HFFc6 (cell line): ENCODE data around the gene NFKBIZ. TPM values are rescaled to one million over a fixed set of nuclear protein-coding genes. Genes with fewer than 3 reads are reported as not detected.
A peak's percentile ranks its signal among the peaks of the same experiment; 100 is the strongest.

Experiments used
- DNase-seq: peaks from one replicate; pipeline ENCODE4 v3.0.0-alpha.2; 2018
- H3K27ac Mint-ChIP-seq: 2 replicates; pipeline ENCODE4 v1.8.0; 2020; ENCODE audit warnings: mild to moderate bottlenecking, mixed read lengths
- H3K27me3 Mint-ChIP-seq: 2 replicates; pipeline ENCODE4 v1.8.0; 2021; ENCODE audit warnings: mild to moderate bottlenecking, moderate library complexity, mixed read lengths; ENCODE audit not compliant: insufficient read depth
- H3K36me3 Mint-ChIP-seq: 2 replicates; pipeline ENCODE4 v1.8.0; 2021; ENCODE audit warnings: low read depth, mixed read lengths
- H3K4me1 Mint-ChIP-seq: 2 replicates; pipeline ENCODE4 v1.8.0; 2020; ENCODE audit warnings: low read depth, mixed read lengths
- H3K4me3 Mint-ChIP-seq: 2 replicates; pipeline ENCODE4 v1.8.0; 2020; ENCODE audit warnings: mild to moderate bottlenecking, moderate library complexity, mixed read lengths
- H3K9me3 Mint-ChIP-seq: 2 replicates; pipeline ENCODE4 v1.8.0; 2020; ENCODE audit warnings: mild to moderate bottlenecking, mixed read lengths
- CTCF ChIP-seq: fragments of 200-600 bp; sonication (generic); IDR thresholded peaks from 2 replicates; pipeline ENCODE4 v1.5.0; 2021; ENCODE audit warnings: antibody characterized with exemption, mild to moderate bottlenecking
- total RNA-seq, 6 experiments: library from RNA; stranded (reverse); fragmentation: NEBNext Ultra II Directional; extraction: Animal tissue kit (Norgen Biotek cat#: 25700); gene quantifications; 2 replicates in 1 of 6; 3 replicates in 5 of 6; pipeline ENCODE4 v1.2.3, GENCODE V29; 2021

NFKBIZ gene
- total RNA-seq, 6 experiments from 2014 or later, result 51.1 to 64.2 (median 57.8) TPM

- peak; percentile 55 for DNase-seq
- Mint-ChIP-seq H3K4me3 (peak overlapping the region; percentile 43), H3K9me3 (no peaks in the 10 kb centered on the region), H3K4me1 (peaks cover 41% of the 10 kb centered on the region), H3K27ac (peak overlapping the region; percentile 77), H3K36me3 (no peaks in the 10 kb centered on the region), H3K27me3 (no peaks in the 10 kb centered on the region; the same call in 1 of the 2 replicates)
- no peak for TF ChIP-seq CTCF
Observed at GRCh38 chr3:101873619-101874018, 24.3 kb downstream of the NFKBIZ start.

GRCh38 chr3:101876142-101876541 lies 26.8 kb downstream of the NFKBIZ start:
- no peak overlapping the region for H3K27ac Mint-ChIP-seq
- no peak overlapping the region for H3K4me3 Mint-ChIP-seq
- no peak for DNase-seq
- no peak for TF ChIP-seq CTCF
- no peaks in the 10 kb centered on the region for H3K36me3 Mint-ChIP-seq
- peaks cover 20% of the 10 kb centered on the region for H3K4me1 Mint-ChIP-seq
- H3K27me3 Mint-ChIP-seq, result peaks cover 1% of the 10 kb centered on the region
- no peaks in the 10 kb centered on the region for H3K9me3 Mint-ChIP-seq

GRCh38 chr3:101878589-101878988 lies 29.3 kb downstream of the NFKBIZ start:
- Mint-ChIP-seq H3K4me3 (no peak overlapping the region), H3K4me1 (peaks cover 2% of the 10 kb centered on the region), H3K27ac (no peak overlapping the region), H3K27me3 (peaks cover 1% of the 10 kb centered on the region; the same call in 1 of the 2 replicates), H3K9me3 (no peaks in the 10 kb centered on the region), H3K36me3 (no peaks in the 10 kb centered on the region)
- TF ChIP-seq CTCF, result no peak
- no peak for DNase-seq

GRCh38 chr3:101879102-101879501 lies 29.8 kb downstream of the NFKBIZ start:
- Mint-ChIP-seq H3K27ac (no peak overlapping the region), H3K4me3 (no peak overlapping the region), H3K9me3 (no peaks in the 10 kb centered on the region), H3K4me1 (no peaks in the 10 kb centered on the region), H3K36me3 (no peaks in the 10 kb centered on the region), H3K27me3 (peaks cover 1% of the 10 kb centered on the region; the same call in 1 of the 2 replicates)
- no peak for TF ChIP-seq CTCF
- no peak for DNase-seq

GRCh38 chr3:101879623-101880284 lies 30.4 kb downstream of the NFKBIZ start:
- Mint-ChIP-seq H3K4me1 (no peaks in the 10 kb centered on the region), H3K27me3 (peaks cover 1% of the 10 kb centered on the region; the same call in 1 of the 2 replicates), H3K4me3 (no peak overlapping the region), H3K9me3 (no peaks in the 10 kb centered on the region), H3K36me3 (no peaks in the 10 kb centered on the region), H3K27ac (no peak overlapping the region)
- no peak for DNase-seq
- TF ChIP-seq CTCF, result no peak
